GM21381 (cell line): Measurements from ENCODE around the gene TMCO4.

ENCODE experiments used
- ATAC-seq: cut with Tn5 transposase; IDR thresholded peaks from one replicate; pipeline ENCODE4 v1.9.1; 2021; ENCODE audit warnings: mild to moderate bottlenecking, moderate library complexity; ENCODE audit not compliant: unreplicated experiment

The TMCO4 gene

GRCh38 chr1:19662313-19662712 lies 137.4 kb downstream of the TMCO4 start:
- no peak for ATAC-seq

DNA sequence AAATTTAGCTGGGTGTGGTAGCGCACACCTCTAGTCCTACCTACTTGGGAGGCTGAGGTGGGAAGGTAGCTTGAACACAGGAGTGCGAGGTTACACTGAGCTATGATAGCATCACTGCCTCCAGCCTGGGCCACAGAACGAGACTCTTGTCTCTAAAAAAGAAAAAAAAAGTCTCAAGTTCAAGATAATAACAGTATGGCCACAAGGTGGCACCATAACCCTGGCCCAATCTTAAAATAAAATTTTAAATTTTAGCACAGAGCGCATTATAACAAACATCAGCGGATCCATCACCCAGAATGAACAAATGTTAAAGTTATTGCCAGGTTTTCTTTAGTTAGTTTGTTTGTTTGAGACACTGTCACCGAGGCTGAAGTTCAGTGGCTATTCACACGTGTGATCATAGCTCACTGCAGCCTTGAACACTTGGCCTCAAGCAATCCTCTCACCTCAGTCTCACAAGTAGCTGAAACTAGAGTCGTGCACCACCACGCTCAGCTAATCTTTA lies 137.9 kb downstream of the TMCO4 start:
- ATAC-seq = no peak

DNA sequence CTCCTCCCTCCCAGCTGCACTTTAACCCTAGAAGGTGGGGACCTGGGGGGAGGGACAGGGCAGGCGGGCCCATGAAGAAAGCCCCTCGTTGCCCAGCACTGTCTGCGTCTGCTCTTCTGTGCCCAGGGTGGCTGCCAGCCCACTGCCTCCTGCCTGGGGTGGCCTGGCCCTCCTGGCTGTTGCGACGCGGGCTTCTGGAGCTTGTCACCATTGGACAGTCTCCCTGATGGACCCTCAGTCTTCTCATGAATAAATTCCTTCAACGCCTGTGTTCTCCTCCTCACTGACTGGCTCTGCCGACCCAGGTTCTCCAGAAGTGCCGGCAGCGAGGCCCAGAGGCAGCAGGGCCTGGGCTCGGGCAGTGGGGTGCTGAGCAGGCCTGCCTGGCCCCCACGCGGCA lies 141.5 kb downstream of the TMCO4 start:
- no peak for ATAC-seq

- ATAC-seq = no peak
Observed at GRCh38 chr1:19657511-19657910, 142.2 kb downstream of the TMCO4 start.

DNA sequence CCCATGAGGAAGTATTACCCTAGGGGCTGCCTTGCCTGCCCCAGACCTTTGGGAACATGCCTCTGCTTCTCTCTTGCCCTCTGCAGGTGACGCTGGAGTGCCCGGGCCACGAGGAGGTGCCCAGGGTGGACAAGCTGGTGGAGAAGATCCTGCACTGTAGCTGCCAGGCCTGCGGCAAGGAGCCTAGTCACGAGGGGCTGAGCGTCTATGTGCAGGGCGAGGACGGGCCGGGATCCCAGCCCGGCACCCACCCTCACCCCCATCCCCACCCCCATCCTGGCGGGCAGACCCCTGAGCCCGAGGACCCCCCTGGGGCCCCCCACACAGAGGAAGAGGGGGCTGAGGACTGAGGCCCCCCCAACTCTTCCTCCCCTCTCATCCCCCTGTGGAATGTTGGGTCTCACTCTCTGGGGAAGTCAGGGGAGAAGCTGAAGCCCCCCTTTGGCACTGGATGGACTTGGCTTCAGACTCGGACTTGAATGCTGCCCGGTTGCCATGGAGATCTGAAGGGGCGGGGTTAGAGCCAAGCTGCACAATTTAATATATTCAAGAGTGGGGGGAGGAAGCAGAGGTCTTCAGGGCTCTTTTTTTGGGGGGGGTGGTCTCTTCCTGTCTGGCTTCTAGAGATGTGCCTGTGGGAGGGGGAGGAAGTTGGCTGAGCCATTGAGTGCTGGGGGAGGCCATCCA lies 142.8 kb downstream of the TMCO4 start:
- ATAC-seq = no peak

GRCh38 chr1:19656134-19656779 lies 143.5 kb downstream of the TMCO4 start:
- no peak for ATAC-seq

GRCh38 chr1:19655718-19656080 lies 144.0 kb downstream of the TMCO4 start:
- ATAC-seq = no peak

- no peak for ATAC-seq
Observed at GRCh38 chr1:19654886-19655717, 144.6 kb downstream of the TMCO4 start.

DNA sequence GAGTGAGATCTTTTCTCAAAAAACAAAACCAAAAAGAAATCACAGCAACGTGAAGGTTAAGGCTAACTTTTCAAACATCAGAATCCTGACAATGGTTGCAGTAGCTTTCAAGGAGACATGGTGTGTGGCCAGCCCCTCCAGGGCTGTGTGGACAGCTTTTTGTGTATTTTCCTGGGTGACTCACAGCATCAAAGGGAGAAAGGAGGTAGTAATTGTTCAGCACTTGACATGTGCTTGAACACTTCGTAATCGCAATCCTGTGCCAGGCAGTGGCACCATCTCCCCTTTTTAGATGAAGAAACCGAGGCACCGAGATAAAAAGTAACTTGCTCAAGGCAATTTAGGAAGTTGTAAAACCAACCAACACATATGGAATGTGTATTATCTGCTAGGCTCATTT lies 145.3 kb downstream of the TMCO4 start:
- no peak for ATAC-seq

DNA sequence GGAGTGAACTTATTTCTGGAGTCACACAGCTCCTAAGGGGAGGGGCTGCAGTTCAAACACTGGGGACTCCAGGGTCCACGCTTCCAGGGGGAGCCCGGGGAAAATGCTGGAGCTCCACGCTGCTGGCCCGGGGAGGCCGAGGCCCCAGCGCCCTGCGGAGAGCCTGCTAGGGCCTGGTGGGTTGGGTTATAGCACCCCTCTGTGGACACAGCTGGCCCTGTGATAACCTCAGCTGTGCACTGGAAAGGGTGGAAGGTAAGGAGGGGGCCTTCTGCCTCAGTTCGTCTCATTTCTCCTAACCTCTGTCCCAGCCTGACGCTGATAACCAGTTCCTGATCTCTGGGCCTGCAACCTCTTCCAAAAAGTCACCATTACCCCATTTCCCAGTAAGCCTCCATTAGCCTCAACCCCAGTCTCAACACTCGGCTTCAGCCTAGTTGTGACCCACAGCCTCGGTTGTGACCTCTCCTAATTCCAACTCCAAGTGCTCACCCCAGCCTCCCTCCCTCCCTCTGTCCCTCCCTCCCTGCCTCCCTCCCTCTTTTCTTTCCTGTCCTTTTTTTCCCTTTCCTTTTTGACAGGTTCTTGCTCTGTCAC lies 148.5 kb downstream of the TMCO4 start:
- no peak for ATAC-seq

- ATAC-seq = no peak
Observed at GRCh38 chr1:19650416-19651140, 149.1 kb downstream of the TMCO4 start.

- ATAC-seq = no peak
Observed at GRCh38 chr1:19648689-19649088, 151.0 kb downstream of the TMCO4 start.

- ATAC-seq = no peak
Observed at GRCh38 chr1:19648239-19648638, 151.5 kb downstream of the TMCO4 start.

DNA sequence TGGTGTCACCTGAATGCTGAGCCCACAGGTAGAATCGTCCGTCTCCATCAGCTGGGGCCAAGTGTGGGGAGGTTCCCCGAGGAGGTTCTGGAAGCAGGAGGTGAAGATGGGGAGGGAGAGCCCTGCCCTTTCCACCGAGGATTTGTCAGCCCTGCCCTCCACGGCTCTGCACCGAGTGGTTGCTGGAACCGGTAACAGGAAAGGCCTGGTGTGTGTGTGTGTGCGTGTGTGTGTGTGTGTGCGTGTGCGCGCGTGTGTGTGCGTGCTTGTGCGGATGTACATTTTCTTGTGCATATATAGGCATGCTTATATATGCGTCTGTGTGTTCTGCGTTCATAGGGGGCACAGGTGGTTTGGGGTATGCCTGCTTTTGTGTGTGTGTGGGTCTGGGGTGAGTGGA lies 152.1 kb downstream of the TMCO4 start:
- no peak for ATAC-seq

DNA sequence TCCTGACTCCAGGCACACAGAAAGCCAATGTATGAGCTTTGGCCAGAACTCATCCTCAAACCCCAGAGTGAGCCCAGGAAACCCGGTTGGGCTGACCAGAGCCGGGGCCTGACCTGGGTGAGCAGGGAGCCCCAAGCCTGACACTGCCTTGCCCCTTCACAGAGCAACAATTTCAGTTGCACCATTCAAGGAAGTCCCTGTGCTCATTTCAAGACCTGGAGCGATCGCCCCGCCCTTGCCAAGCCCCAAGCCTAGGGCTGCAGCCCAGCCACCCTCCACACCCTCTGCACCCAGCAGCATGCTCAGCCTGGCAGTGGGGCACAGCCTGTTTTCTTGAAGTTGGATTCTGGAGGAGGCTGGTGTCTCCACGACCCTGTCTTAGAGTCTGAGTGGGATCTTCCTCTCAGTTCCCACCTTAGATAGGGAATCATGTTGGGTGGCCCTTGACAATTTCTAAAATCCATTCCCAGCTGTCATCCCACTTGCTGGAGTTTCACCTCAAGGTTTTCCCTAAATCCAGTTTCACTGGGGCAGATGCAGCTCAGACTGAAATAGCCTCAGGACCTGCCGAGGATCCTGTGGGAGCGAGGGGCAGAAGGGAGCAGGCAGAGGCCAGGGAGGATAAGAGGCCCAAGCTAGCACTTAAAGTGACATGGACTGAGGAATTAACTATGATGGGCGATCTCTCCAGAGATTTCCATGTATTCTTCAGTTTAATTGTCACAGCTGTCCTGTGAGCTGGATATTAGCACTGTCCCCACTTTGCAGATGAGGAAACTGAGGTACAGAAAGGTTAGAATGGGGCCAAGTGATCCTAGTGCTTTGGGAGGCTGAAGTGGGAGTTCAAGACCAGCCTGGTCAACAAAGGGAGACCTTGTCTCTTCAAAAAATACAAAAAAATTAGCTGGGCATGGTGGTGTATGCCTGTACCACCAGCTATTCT lies 153.1 kb downstream of the TMCO4 start:
- ATAC-seq = no peak

DNA sequence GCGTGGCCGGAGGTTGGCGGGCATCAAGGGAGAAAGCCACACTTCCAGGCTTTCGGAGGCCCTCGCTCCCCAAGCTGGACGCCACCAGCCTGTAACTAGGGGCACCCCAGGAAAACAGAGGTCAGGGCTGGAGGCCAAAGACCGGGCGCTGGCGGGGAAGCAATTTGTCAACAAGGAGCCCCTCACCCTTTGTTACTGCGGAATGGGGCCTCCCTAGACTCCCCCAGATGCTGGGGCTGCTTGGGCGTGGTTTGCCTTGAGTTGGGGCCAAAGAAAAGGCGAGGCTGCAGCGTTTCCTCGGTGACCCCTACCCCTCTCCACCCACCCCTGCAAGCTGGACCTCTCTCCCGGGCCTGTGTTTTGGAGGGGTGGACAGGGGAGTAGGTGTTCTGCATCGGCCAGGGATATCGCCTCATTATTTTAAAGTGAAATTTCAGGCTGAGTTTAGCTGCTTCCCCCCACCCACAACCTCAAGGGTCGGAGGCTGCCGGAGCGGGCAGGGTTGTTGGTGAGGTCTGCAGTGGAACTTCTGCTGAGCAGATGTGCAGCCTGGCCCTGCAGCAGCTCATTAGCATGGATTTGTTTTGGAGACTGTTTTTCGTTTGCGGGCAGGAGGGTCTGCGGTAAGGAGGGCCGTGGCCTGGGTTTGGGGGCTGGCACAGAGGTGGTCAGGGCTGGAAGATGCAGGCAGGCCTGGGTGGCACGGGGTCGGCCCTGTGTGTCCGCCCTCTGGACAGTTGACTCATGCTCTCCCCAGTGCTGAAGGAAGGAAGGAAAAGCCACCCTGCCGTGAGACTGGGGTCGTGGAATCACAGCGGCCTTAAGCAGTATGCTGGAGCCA lies 154.1 kb downstream of the TMCO4 start:
- ATAC-seq = no peak

- peak; percentile 15 for ATAC-seq
Observed at GRCh38 chr1:19644681-19645410, 154.9 kb downstream of the TMCO4 start.

DNA sequence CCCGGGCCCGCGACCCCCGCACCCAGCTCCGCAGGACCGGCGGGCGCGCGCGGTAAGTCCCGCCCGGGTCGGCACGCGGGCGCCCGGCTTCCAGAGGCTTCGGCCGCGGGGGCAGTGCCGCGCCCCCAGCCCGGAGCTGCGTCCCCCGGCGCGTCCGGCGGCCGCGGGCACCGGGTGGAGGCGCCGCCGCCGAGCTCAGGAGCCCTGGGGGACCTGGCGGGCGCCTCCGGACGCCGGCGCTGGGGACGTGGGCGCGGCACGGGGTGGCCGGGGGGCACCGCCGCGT lies 155.4 kb downstream of the TMCO4 start:
- peak; percentile 32 for ATAC-seq
